ENCODE data around the gene SKA3. TPM values are rescaled to one million over a fixed set of nuclear protein-coding genes. Genes with fewer than 3 reads are reported as not detected.
A peak's percentile ranks its signal among the peaks of the same experiment; 100 is the strongest.
"Not testable (repeated sequence)": the region's sequence is repeated elsewhere in the genome, so short reads cannot be mapped to it uniquely, and the experiment has no call there.

SKA3 gene
- total RNA-seq, 1 donor from 2014 or later = 5.4 TPM

GRCh38 chr13:21176982-21177284 lies 581 bp upstream of the SKA3 start:
- H3K27ac ChIP-seq = peak overlapping the region; percentile 94
- peak overlapping the region; percentile 83 to 89 for H3K4me3 ChIP-seq
- no peaks in the 10 kb centered on the region for H3K36me3 ChIP-seq
- H3K4me1 ChIP-seq = peaks cover 21% of the 10 kb centered on the region
- no peak for DNase-seq (ENCODE audit: extremely low spot score in 2 of 2)
- TF ChIP-seq, protein P1, sequence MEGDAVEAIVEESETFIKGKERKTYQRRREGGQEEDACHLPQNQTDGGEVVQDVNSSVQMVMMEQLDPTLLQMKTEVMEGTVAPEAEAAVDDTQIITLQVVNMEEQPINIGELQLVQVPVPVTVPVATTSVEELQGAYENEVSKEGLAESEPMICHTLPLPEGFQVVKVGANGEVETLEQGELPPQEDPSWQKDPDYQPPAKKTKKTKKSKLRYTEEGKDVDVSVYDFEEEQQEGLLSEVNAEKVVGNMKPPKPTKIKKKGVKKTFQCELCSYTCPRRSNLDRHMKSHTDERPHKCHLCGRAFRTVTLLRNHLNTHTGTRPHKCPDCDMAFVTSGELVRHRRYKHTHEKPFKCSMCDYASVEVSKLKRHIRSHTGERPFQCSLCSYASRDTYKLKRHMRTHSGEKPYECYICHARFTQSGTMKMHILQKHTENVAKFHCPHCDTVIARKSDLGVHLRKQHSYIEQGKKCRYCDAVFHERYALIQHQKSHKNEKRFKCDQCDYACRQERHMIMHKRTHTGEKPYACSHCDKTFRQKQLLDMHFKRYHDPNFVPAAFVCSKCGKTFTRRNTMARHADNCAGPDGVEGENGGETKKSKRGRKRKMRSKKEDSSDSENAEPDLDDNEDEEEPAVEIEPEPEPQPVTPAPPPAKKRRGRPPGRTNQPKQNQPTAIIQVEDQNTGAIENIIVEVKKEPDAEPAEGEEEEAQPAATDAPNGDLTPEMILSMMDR (IDR thresholded peaks at IDR 0.05) = no peak
- no peak for TF ChIP-seq POLR2AphosphoS5 (IDR thresholded peaks at IDR 0.05; ENCODE audit: insufficient read depth in 1 of 2, low read depth in 1 of 2)
- TF ChIP-seq POLR2A (IDR thresholded peaks at IDR 0.05) = no peak
- H3K27me3 ChIP-seq = no peaks in the 10 kb centered on the region
- no peaks in the 10 kb centered on the region for H3K9me3 ChIP-seq
- intact Hi-C loops (cut with DNase I) = no loop called here

DNA sequence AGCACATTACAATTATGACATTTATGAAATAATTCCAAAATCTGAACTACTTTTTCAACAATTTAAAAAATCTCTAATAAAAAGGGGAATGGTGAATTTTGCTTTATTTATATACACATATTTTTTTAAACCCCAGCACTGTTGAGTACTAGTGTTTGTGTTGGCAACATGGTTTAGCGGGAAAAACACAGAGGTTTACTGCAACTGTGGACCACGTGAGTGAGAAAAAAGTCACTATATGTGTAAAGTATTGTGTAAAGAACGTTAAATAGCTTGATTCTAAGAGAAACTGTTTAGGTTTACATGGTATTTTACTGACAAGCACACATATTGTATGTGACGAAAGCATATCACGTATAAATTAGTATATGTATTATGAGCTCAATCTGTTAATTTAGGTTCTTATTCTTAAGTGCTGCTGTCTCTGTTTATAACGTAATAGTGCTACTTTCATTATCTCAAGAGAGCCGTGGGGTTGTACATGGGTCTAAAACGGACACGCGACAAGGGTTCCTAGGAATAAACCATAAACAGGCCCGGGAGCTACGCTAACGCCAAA lies 617 bp downstream of the SKA3 start:
- intact Hi-C loops (cut with DNase I) = no loop called here
- no peaks in the 10 kb centered on the region for H3K27me3 ChIP-seq
- DNase-seq (ENCODE audit: extremely low spot score in 2 of 2) = no peak
- TF ChIP-seq POLR2A (IDR thresholded peaks at IDR 0.05) (no peak), POLR2AphosphoS5 (IDR thresholded peaks at IDR 0.05; ENCODE audit: insufficient read depth in 1 of 2, low read depth in 1 of 2) (no peak)
- TF ChIP-seq, protein P1 (IDR thresholded peaks at IDR 0.05) = no peak
- H3K27ac ChIP-seq = peak overlapping the region; percentile 94
- H3K9me3 ChIP-seq = no peaks in the 10 kb centered on the region
- peaks cover 21% of the 10 kb centered on the region for H3K4me1 ChIP-seq
- peak overlapping the region; percentile 83 to 89 for H3K4me3 ChIP-seq
- H3K36me3 ChIP-seq = no peaks in the 10 kb centered on the region

DNA sequence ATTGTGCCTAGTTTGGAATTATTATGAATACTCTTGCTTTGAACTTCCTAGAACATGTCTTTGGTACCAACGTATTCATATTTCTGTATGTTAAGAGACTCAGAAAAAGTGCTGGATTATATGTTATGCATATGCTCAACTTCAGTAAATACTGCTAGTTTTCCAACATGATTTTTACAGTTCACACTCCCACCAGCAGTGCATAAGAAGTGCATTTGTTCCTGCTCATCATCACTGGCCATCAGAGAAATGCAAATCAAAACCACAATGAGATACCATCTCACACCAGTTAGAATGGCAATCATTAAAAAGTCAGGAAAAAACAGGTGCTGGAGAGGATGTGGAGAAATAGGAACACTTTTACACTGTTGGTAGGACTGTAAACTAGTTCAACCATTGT lies 2.6 kb downstream of the SKA3 start:
- intact Hi-C loops (cut with DNase I); H3K9me3 ChIP-seq; H3K27me3 ChIP-seq; H3K36me3 ChIP-seq; DNase-seq (ENCODE audit: extremely low spot score in 2 of 2); H3K27ac ChIP-seq; H3K4me3 ChIP-seq: not testable (repeated sequence)
- H3K4me1 ChIP-seq = peaks cover 21% of the 10 kb centered on the region

- DNase-seq (ENCODE audit: extremely low spot score in 2 of 2) = no peak
- Histone ChIP-seq H3K9me3 (no peaks in the 10 kb centered on the region), H3K27me3 (no peaks in the 10 kb centered on the region), H3K36me3 (no peaks in the 10 kb centered on the region), H3K4me3 (no peak overlapping the region), H3K27ac (no peak overlapping the region), H3K4me1 (peaks cover 6% of the 10 kb centered on the region)
- TF ChIP-seq, protein P1 (IDR thresholded peaks at IDR 0.05) = no peak
- intact Hi-C loops (cut with DNase I) = no loop called here
Observed at GRCh38 chr13:21171420-21171819, 4.9 kb downstream of the SKA3 start.

DNA sequence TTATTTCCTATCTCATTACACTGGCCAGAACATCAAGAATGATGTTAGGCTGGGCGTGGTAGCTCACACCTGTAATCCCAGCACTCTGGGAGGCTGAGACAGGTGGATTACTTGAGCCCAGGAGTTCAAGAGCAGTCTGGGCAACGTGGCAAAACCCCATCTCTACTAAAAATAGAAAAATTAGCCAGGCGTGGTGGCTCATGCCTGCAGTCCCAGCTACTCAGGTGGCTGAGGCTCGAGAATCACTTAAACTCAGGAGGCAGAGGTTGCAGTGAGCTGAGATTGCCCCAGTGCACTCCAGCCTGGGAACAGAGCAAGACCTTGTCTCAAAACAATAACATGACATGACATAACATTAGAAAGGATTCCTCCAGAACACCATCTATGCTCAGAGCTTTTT lies 10.7 kb downstream of the SKA3 start:
- not testable (repeated sequence) for H3K9me3 ChIP-seq

DNA sequence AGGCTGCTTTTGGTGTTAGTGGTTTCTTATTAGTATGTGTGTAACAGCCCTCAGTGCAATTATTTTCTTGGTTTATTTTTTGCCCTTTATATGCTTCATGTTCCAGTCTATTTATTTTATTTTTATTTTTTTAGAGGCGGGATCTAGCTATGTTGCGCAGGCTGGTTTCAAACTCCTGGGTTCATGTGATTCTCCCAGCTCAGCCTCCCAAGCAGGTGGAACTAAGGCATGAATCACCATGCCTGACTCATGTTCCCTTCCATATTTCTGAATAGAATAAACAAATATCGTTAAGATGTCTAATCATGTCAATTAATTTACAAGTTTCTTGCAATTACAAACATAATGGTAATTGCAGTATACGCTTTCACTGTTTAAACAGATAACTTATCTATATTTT lies 11.7 kb downstream of the SKA3 start:
- no peak overlapping the region for H3K4me3 ChIP-seq
- no peak overlapping the region for H3K27ac ChIP-seq
- H3K27me3 ChIP-seq = no peaks in the 10 kb centered on the region
- no peaks in the 10 kb centered on the region for H3K9me3 ChIP-seq
- DNase-seq (ENCODE audit: extremely low spot score in 2 of 2) = no peak
- no peaks in the 10 kb centered on the region for H3K36me3 ChIP-seq
- intact Hi-C loops (cut with DNase I) = no loop called here
- no peaks in the 10 kb centered on the region for H3K4me1 ChIP-seq
- no peak for TF ChIP-seq POLR2AphosphoS5 (IDR thresholded peaks at IDR 0.05; ENCODE audit: insufficient read depth in 1 of 2, low read depth in 1 of 2)

More for the DNA sequence above, 10.7 kb downstream of the SKA3 start:
- DNase-seq (ENCODE audit: extremely low spot score in 2 of 2); H3K27me3 ChIP-seq; H3K36me3 ChIP-seq; H3K27ac ChIP-seq; intact Hi-C loops (cut with DNase I); H3K4me1 ChIP-seq; H3K4me3 ChIP-seq: not testable (repeated sequence)
